Measurements from ENCODE around the gene LHFPL6. TPM values are rescaled to one million over a fixed set of nuclear protein-coding genes. Genes with fewer than 3 reads are reported as not detected.
A peak's percentile ranks its signal among the peaks of the same experiment; 100 is the strongest.

The LHFPL6 gene
- total and polyA plus RNA-seq, 11 donors: 34.4 to 74.4 (median 53.2) TPM

DNA sequence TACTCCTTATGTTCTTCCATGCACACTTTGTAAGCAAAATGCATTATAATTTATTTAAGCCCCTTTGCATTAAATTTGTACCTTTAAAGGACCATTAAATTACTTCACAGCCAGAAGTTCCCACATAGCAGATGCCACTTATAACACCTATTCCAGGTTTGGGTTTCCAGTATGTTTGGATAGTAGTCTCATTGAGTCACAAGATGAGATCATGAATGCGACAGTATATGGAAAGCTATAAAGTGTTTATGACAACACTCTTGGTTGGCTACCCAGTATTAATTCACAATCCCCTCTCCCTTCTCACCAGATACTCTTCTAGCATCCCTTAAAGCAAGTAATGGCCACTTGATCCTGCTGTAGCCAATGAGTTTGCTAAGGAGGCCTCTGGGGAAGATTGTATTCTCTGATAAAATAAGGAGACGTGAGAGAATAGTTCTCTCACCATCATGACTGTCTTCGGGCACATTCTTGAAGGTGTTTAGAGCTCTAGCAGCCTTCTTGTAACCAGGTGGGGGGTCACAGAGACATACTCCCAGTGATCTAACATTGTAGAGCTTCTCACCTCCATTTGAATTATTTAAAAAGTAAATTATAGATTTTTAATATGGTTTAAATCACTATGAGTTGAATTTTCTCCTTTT, 2.8 kb upstream of the LHFPL6 start:
- intact Hi-C loops (cut with DNase I): loop anchor here in 1 of 10 donors (10.0 kb wide), 1 partner anchor 261 kb away; no protein-coding TSS in a partner anchor
- ATAC-seq (no peak), DNase-seq (no peak)
- peaks cover 0 to 3% (median 0%) of the 10 kb centered on the region in 9 donors for H3K36me3 ChIP-seq
- WGBS, 4 donors: 88 to 95% (median 92%) methylated on average over 3 of the region's 3 CpGs
- H3K4me3 ChIP-seq: no peak overlapping the region
- no peaks in the 10 kb centered on the region for H3K9me3 ChIP-seq
- TF ChIP-seq POLR2A (IDR thresholded peaks at IDR 0.05): no peak
- TF ChIP-seq, protein P1, sequence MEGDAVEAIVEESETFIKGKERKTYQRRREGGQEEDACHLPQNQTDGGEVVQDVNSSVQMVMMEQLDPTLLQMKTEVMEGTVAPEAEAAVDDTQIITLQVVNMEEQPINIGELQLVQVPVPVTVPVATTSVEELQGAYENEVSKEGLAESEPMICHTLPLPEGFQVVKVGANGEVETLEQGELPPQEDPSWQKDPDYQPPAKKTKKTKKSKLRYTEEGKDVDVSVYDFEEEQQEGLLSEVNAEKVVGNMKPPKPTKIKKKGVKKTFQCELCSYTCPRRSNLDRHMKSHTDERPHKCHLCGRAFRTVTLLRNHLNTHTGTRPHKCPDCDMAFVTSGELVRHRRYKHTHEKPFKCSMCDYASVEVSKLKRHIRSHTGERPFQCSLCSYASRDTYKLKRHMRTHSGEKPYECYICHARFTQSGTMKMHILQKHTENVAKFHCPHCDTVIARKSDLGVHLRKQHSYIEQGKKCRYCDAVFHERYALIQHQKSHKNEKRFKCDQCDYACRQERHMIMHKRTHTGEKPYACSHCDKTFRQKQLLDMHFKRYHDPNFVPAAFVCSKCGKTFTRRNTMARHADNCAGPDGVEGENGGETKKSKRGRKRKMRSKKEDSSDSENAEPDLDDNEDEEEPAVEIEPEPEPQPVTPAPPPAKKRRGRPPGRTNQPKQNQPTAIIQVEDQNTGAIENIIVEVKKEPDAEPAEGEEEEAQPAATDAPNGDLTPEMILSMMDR (IDR thresholded peaks at IDR 0.05): no peak
- H3K27me3 ChIP-seq: peaks cover 0 to 15% (median 0%) of the 10 kb centered on the region in 9 donors
- peaks cover 0 to 20% (median 6%) of the 10 kb centered on the region in 12 donors for H3K4me1 ChIP-seq
- H3K27ac ChIP-seq: no peak overlapping the region

DNA sequence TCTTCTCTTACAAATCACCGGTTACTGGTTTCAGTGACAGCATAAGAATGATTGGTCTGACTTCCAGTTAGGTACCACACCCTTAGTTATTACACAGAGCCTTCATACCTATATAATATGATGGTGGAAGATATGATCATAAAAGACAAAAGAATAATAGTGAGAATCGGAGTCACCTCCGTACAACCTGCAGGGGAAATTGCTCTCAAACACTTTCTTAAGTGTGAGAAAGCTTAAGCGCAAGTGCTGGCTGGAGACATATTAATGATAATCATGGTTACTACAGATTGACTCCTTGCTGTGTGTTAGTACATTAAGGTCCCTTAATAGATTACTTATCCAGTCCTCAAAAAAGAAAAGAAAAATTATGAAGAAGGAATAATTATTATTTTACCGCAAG, 1.8 kb upstream of the LHFPL6 start:
- Histone ChIP-seq H3K4me1 (peaks cover 0 to 27% (median 6%) of the 10 kb centered on the region in 12 donors), H3K4me3 (no peak overlapping the region), H3K27me3 (peaks cover 0 to 15% (median 0%) of the 10 kb centered on the region in 9 donors), H3K9me3 (no peaks in the 10 kb centered on the region), H3K27ac (no peak overlapping the region), H3K36me3 (peaks cover 0 to 8% (median 0%) of the 10 kb centered on the region in 9 donors)
- no peak for ATAC-seq
- intact Hi-C loops (cut with DNase I): loop anchor here in 8 of 10 donors (5.0 to 10.0 kb wide), 12 partner anchors 77 to 457 kb away; no protein-coding TSS in a partner anchor
- WGBS, 4 donors: 84 to 97% (median 86%) methylated on average over 5 of the region's 5 CpGs
- no peak for DNase-seq
- no peak for TF ChIP-seq POLR2A (IDR thresholded peaks at IDR 0.05)
- TF ChIP-seq, protein P1 (IDR thresholded peaks at IDR 0.05): no peak

DNA sequence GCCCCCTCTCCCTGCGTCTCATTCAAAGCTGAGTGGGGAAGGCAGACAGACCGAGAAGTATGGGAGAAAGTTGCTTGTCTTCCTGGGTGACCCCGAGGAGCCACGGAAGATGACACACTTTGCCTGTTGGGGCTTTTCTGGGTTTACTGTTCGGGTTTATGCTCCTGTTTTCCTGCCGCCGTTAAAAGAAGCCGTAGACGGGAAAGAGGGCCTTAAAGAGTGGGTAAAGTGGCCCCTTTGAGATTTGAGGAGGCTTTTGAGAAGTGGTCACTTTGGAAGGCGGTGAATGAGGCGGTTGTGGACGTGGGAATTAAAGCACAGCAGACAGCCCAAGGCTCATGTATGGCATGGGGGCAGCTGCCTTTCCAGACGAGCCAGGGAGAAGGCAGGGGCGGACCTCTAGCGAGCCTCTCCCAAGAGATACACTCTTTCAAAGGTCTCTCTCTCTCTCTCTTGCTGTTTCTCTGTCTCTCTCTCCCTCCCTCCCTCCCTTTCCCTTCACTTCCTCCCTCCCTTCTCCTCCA, 493 bp upstream of the LHFPL6 start:
- intact Hi-C loops (cut with DNase I): loop anchor here in 8 of 10 donors (2.0 to 10.0 kb wide), 14 partner anchors 76 to 456 kb away; no protein-coding TSS in a partner anchor
- TF ChIP-seq, protein P1 (IDR thresholded peaks at IDR 0.05): no peak
- TF ChIP-seq POLR2A (IDR thresholded peaks at IDR 0.05): no peak
- peak; percentile 22 to 44 (median 32) for ATAC-seq

DNA sequence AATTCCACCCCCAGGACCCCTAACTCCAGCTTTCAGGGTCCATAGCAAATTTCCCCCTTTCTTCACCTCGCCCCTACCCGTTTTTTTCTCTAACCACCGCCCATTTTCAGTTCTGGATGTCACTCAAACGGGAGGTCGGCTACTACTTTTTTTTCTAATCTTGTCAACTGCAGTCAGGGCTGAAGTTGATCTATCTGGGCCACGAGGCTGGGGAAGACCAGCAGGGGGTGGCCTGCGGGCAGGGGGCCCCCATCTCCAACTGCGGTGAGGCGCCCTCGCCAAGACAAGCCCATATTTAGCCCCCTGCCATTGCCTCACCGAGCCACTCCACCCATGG, 748 bp downstream of the LHFPL6 start:
- DNase-seq (no peak), ATAC-seq (no peak)
- H3K27ac ChIP-seq: peak overlapping the region; percentile 85 to 99 (median 93)
- intact Hi-C loops (cut with DNase I): loop anchor here in 8 of 10 donors (1.0 to 10.0 kb wide), 16 partner anchors 75 to 455 kb away; no protein-coding TSS in a partner anchor
- peaks cover 0 to 15% (median 0%) of the 10 kb centered on the region in 9 donors for H3K27me3 ChIP-seq
- TF ChIP-seq, protein P1 (IDR thresholded peaks at IDR 0.05): no peak
- TF ChIP-seq POLR2A (IDR thresholded peaks at IDR 0.05): no peak
- WGBS, 4 donors: 0 to 1% (median 1%) methylated on average over 11 of the region's 11 CpGs
- no peaks in the 10 kb centered on the region for H3K9me3 ChIP-seq
- H3K4me1 ChIP-seq: peaks cover 0 to 44% (median 24%) of the 10 kb centered on the region in 12 donors
- peak overlapping the region; percentile 79 to 98 (median 90) for H3K4me3 ChIP-seq
- H3K36me3 ChIP-seq: peaks cover 0 to 8% (median 0%) of the 10 kb centered on the region in 9 donors

More for the DNA sequence above, 493 bp upstream of the LHFPL6 start:
- H3K4me3 ChIP-seq: peak overlapping the region; percentile 79 to 98 (median 90)
- no peaks in the 10 kb centered on the region for H3K9me3 ChIP-seq
- H3K27ac ChIP-seq: peak overlapping the region; percentile 85 to 99 (median 93)
- H3K4me1 ChIP-seq: peaks cover 0 to 31% (median 14%) of the 10 kb centered on the region in 12 donors
- H3K36me3 ChIP-seq: peaks cover 0 to 8% (median 0%) of the 10 kb centered on the region in 9 donors
- 1 to 3% (median 3%) methylated on average over 15 of the region's 15 CpGs for WGBS, 4 donors
- peaks cover 0 to 15% (median 0%) of the 10 kb centered on the region in 9 donors for H3K27me3 ChIP-seq
- peak in 4 of 5 donors; percentile 35 to 55 (median 46) for DNase-seq
